HG03025 (cell line): ENCODE measurements around the gene HDAC10.
"Not testable (repeated sequence)": the region's sequence is repeated elsewhere in the genome, so short reads cannot be mapped to it uniquely, and the experiment has no call there.

Experiments used
- ATAC-seq: cut with Tn5 transposase; IDR thresholded peaks from one replicate; pipeline ENCODE4 v1.9.1; 2021; ENCODE audit warnings: mild to moderate bottlenecking, moderate library complexity; ENCODE audit not compliant: unreplicated experiment, low FRiP score

HDAC10 gene

GRCh38 chr22:50205781-50206569 lies 45.1 kb downstream of the HDAC10 start:
- ATAC-seq: no peak

GRCh38 chr22:50204998-50205397 lies 46.1 kb downstream of the HDAC10 start:
- ATAC-seq: not testable (repeated sequence)

DNA sequence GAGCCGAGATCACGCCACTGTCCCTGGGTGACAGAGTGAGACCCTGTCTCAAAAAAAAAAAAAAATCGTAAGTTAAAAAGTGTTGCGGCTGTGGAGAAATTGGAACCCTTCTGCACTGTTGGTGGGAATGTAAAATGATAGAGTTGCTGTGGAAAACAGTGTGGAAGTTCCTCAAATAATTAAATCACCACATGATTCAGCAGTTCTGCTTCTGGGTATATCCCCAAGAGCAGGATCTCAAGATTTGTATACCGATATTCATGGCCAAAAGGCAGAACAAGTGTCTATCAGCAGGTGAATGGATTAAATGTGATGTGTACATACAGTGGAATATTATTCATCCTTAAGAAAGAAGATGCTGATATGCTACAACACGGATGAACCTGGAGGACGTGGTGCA lies 46.5 kb downstream of the HDAC10 start:
- ATAC-seq: no peak

GRCh38 chr22:50203288-50203687 lies 47.8 kb downstream of the HDAC10 start:
- no peak for ATAC-seq

GRCh38 chr22:50202130-50202666 lies 48.9 kb downstream of the HDAC10 start:
- ATAC-seq: no peak

- no peak for ATAC-seq
These were observed 49.6 kb downstream of the HDAC10 start for GRCh38 chr22:50201191-50202129.

DNA sequence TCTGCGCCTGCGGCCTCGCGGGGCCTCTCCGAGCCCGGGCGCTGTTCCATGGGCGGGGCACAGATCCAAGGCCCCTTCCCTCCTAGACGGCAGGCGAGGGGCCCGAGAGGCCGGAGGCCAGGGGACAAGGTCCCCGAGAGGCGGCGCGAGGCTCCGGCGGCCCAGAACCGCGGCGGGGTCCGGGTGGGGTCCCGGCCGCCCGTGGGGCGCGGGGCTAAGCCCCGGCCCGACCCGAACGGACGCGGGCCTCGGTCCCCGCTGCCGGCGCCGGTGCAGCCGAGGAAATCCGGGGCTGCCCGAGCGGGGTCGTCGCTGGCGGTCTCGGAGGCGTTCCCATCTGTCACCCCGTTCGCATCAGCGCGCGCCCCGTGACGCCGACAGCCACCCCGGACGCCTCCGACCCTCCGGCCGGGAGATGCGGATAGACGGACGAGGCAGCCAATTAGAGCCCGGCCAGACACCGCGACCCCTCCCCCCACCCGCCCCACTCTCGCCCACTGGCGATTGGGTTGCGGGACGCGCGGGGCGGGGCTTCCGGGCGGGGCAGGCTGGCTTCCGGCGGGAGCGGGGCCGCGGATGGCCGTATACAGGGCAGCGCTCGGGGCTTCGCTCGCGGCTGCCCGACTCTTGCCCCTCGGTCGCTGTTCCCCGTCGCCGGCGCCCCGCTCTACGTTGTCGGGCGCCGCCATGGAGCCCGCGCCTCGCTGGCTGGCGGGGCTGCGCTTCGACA lies 50.4 kb downstream of the HDAC10 start, which contains the start of gene SELENOO:
Gene SELENOO (plus strand): TSS at position 551 of the 730 bp plus-strand sequence. CDS start 26 bp downstream, at position 577.
- ATAC-seq: peak; percentile 44

DNA sequence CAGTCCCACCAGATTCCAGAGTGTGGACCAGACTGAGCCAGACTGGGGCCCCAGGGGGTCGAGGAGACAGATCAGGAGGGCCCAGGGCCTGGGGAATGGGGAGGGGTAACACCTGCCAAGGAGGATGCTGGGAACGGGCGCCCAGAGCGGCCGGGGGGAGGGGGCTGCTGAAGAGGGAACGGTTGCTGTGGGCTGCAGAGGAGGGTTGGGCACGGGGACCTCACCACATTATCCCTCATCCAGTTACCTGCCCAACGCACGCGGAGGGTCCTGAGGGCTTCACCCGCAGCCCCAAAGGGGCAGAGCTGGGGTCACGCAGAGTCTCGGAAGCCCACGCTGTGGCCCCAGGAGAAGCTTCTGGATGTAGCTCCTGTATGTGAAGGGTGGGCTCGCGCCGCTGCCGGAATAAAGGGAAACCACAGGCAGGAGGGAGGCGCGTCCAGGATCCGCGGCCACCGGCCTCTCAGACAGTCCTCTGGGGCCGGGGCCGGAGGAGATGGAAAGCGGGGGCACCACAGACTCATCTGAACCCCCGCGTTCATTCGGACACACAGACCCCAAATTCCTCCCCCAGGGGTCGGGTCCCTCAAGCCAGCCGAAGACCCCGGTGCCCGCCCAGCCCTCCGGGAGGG lies 51.1 kb downstream of the HDAC10 start:
- ATAC-seq: peak; percentile 3

DNA sequence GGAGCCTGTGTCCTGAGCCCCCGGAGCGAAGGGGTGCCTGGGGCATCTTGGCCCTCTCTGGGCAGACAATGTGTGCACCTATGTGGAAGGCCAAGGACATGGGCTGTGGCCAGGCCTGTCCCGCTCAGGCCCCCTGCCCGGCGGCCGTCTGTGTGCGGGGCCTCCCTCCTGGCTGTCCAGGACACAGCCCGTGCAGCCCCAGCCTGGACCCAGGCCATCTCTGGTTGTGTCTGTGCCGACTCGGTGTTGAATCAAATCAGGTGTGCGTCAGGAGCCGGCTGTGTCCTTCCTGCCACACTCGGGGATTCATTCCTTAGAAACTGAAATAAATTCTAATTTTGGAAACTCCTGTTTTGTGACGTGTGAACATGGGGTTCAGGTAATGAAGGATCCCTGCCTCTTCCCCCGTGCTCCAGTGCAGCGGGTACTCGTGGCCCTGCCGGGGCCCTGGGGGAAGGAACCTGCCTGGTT lies 51.8 kb downstream of the HDAC10 start:
- ATAC-seq: no peak

DNA sequence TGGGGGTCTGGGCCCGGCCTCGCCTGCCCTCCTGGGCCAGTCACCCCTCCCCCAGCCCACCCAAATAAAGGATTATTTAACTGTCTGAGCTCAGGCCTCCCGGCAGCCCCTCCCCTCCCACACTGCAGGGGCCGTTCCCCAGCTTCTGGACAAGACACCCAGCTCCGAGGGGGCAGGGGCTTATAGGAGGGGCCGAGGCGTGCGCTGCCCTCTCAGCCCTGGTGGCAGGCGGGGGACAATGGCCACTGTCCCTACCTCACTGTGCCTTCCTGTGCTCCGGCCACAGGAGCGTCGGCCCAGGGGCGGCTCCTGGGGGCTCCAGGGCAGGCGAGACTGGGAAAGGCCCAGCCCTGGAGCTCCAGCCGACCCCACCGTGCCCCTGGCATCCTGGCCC lies 52.4 kb downstream of the HDAC10 start:
- ATAC-seq: no peak

- ATAC-seq: no peak
These were observed 53.0 kb downstream of the HDAC10 start for GRCh38 chr22:50197856-50198623.

GRCh38 chr22:50197000-50197800 lies 53.9 kb downstream of the HDAC10 start:
- ATAC-seq: no peak

DNA sequence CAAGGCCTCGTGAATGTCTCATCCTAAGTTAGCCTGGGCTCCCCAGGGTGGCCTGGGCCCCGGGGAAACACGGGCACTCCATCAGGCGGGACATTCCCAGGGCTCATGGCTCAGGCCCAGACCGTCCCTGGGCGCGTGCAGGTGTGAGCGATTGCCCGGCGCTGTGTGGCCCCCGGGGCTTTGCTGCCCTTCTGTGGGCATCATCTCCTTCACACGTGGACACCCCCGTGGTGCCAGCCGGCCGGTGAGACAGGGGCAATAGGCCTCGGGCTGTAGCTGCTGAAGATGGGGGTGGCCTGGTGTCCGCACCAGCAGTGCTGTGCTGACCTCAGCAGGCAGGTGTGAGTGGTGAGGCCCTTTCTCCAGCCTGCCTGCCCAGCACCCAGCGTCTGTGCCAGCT lies 54.8 kb downstream of the HDAC10 start:
- ATAC-seq: no peak
